LNCaP clone FGC (cell line): ENCODE data around the gene C11orf21.

ENCODE experiments used
- DNase-seq: peaks from one replicate; pipeline ENCODE4 v3.0.0-alpha.2; 2011; ENCODE audit warnings: low read depth
- H3K4me3 ChIP-seq: 2 replicates; pipeline ENCODE4 v1.5.1; 2011; ENCODE audit warnings: mild to moderate bottlenecking, low read depth, low read length, control low read depth
- CTCF ChIP-seq: IDR thresholded peaks from 2 replicates; pipeline ENCODE4 v1.5.1; 2012; ENCODE audit warnings: mild to moderate bottlenecking; ENCODE audit not compliant: control insufficient read depth, insufficient read depth; ENCODE audit errors: extremely low read depth

C11orf21 gene

GRCh38 chr11:2249189-2249916, 52.4 kb downstream of the C11orf21 start:
- no peak for DNase-seq
- TF ChIP-seq CTCF = no peak

GRCh38 chr11:2248762-2249161, 53.0 kb downstream of the C11orf21 start:
- no peak for DNase-seq
- H3K4me3 ChIP-seq = no peak overlapping the region
- TF ChIP-seq CTCF = no peak

More at GRCh38 chr11:2249189-2249916, 52.4 kb downstream of the C11orf21 start:
- H3K4me3 ChIP-seq = no peak overlapping the region

GRCh38 chr11:2248242-2248641, 53.5 kb downstream of the C11orf21 start:
- no peak for TF ChIP-seq CTCF
- DNase-seq = no peak
- no peak overlapping the region for H3K4me3 ChIP-seq

- no peak overlapping the region for H3K4me3 ChIP-seq
- DNase-seq = no peak
- TF ChIP-seq CTCF = no peak
Observed at GRCh38 chr11:2247496-2247895, 54.2 kb downstream of the C11orf21 start.
